ENCODE results near the gene KRTAP10-10.
"Not testable (repeated sequence)": the region's sequence is repeated elsewhere in the genome, so short reads cannot be mapped to it uniquely, and the experiment has no call there.

KRTAP10-10 gene

GRCh38 chr21:44637018-44637850, at the start of gene KRTAP10-10:
Gene KRTAP10-10 (plus strand): TSS chr21:44637356. CDS start chr21:44637418, 62 bp downstream.
- DNase-seq, result no peak

GRCh38 chr21:44589094-44589493, 48.1 kb upstream of the KRTAP10-10 start:
- no peak for DNase-seq

- no peak for DNase-seq
These were observed 47.4 kb upstream of the KRTAP10-10 start for GRCh38 chr21:44589586-44590305.

GRCh38 chr21:44590311-44590721, 46.8 kb upstream of the KRTAP10-10 start:
- no peak for DNase-seq

GRCh38 chr21:44590897-44591800, 46.0 kb upstream of the KRTAP10-10 start:
- not testable (repeated sequence) for DNase-seq

- not testable (repeated sequence) for DNase-seq
These were observed 45.4 kb upstream of the KRTAP10-10 start for GRCh38 chr21:44591801-44592130.

GRCh38 chr21:44592446-44593311, 44.5 kb upstream of the KRTAP10-10 start, which contains the start of gene KRTAP10-6:
Gene KRTAP10-6 (minus strand): TSS chr21:44592505. CDS start chr21:44592484, 21 bp downstream.
- no peak for DNase-seq

- no peak for DNase-seq
These were observed 43.4 kb upstream of the KRTAP10-10 start for GRCh38 chr21:44593598-44594405.

- no peak for DNase-seq
These were observed 42.7 kb upstream of the KRTAP10-10 start for GRCh38 chr21:44594406-44594916.

GRCh38 chr21:44595524-44595923, 41.6 kb upstream of the KRTAP10-10 start:
- no peak for DNase-seq

- no peak for DNase-seq
These were observed 41.0 kb upstream of the KRTAP10-10 start for GRCh38 chr21:44596068-44596725.

GRCh38 chr21:44598061-44598460, 39.1 kb upstream of the KRTAP10-10 start:
- no peak for DNase-seq

GRCh38 chr21:44599264-44600029, 37.7 kb upstream of the KRTAP10-10 start:
- no peak for DNase-seq

GRCh38 chr21:44600118-44600978, 36.8 kb upstream of the KRTAP10-10 start, which contains the start of gene KRTAP10-7:
Gene KRTAP10-7 (plus strand): TSS chr21:44600597. CDS start chr21:44600622, 25 bp downstream.
- not testable (repeated sequence) for DNase-seq

- not testable (repeated sequence) for DNase-seq
These were observed 36.1 kb upstream of the KRTAP10-10 start for GRCh38 chr21:44601091-44601490.

- no peak for DNase-seq
These were observed 35.3 kb upstream of the KRTAP10-10 start for GRCh38 chr21:44601596-44602462.

- no peak for DNase-seq
These were observed 34.7 kb upstream of the KRTAP10-10 start for GRCh38 chr21:44602463-44602850.

Data from stimulated activated CD4-positive, alpha-beta T cell treated with anti-CD3 and anti-CD28 coated beads, Interleukin-2, amount 100 ng/mL, for 48 hours (primary cell).